NCI-H2227 (cell line): ENCODE results near the gene ADGRG6.
A peak's percentile ranks its signal among the peaks of the same experiment; 100 is the strongest.

Experiments used
- DNase-seq: peaks from one replicate; lab custom pipeline; 2025; ENCODE audit not compliant: unreplicated experiment; lab: John Stamatoyannopoulos, UW

The ADGRG6 gene

DNA sequence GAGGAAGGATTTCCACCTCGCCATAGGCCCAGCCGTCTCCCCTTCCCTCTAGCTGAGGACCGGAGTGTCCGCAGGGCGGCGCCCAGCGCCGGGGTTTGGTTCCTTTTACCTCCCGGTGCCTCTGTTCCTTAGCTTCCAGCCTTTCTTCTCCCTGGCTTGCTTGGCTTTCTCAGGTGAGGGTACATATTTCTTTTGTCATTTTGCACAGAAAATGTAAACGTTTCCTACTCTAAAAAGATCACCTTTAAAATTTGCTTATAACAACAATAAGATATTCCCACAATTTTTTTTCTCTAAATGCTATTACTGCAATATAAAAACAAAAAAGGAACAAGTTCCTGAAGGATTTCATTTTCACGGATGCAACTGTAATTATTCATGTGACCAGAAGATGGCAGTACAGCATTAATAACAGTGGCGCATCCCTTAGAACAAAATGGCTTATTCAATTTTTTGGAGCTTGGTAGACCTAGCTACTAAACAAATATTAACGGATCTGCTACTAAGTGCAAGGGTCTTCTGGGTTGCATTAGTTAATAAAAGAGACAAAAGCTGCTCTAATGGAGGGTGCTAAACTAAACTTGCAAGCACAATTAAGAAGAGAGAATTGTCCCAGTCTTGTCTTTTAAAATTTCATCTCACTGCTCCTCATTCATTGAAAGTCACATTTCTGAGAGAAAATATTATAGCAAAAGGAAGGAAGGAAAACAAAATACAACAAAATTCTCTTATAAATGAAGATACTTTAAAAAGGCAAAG lies 172.9 kb downstream of the ADGRG6 start:
- peak; percentile 54 for DNase-seq

- no peak for DNase-seq
Observed at GRCh38 chr6:142476452-142476851, 174.6 kb downstream of the ADGRG6 start.

GRCh38 chr6:142478117-142478516 lies 176.3 kb downstream of the ADGRG6 start:
- no peak for DNase-seq

DNA sequence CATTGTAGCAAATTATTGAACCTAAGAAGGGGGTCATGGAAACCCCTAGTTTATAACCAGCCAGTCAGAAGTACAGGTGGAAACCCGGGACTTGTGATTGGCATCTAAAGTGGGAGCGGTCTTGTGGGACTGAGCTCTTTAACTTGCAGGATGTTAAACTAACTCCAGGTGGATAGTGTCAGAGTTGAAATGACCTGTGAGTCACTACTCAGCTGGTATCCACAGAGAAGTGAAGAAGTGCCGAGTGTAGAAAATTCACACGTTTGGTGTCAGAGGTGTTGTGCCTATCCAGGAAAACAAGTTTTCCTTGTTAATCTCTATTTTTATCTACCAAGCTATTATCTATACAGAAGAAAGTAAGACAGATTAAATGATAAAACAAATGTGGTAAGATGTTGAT lies 179.7 kb downstream of the ADGRG6 start:
- DNase-seq: no peak

DNA sequence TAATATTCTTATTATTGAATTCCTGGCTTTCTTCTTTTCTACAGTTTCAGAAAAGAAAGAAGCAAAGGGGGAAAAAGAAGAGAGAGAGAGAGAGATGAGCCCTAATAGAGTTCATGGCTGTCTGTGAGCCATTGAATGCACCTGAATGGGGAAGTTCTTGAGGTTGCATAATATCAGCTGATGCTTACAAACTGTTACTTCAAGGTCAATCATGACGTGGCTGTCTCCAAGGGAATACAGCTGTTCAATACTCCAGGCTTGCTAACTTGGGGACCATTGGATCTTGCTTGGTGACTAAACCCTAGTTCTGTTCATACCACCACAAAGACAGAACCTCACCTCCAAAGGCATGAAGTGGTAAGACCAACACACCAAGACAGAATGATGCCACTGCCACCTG lies 180.4 kb downstream of the ADGRG6 start:
- DNase-seq: no peak

- DNase-seq: no peak
Observed at GRCh38 chr6:142482974-142483373, 181.2 kb downstream of the ADGRG6 start.

- DNase-seq: no peak
Observed at GRCh38 chr6:142485256-142485655, 183.4 kb downstream of the ADGRG6 start.

DNA sequence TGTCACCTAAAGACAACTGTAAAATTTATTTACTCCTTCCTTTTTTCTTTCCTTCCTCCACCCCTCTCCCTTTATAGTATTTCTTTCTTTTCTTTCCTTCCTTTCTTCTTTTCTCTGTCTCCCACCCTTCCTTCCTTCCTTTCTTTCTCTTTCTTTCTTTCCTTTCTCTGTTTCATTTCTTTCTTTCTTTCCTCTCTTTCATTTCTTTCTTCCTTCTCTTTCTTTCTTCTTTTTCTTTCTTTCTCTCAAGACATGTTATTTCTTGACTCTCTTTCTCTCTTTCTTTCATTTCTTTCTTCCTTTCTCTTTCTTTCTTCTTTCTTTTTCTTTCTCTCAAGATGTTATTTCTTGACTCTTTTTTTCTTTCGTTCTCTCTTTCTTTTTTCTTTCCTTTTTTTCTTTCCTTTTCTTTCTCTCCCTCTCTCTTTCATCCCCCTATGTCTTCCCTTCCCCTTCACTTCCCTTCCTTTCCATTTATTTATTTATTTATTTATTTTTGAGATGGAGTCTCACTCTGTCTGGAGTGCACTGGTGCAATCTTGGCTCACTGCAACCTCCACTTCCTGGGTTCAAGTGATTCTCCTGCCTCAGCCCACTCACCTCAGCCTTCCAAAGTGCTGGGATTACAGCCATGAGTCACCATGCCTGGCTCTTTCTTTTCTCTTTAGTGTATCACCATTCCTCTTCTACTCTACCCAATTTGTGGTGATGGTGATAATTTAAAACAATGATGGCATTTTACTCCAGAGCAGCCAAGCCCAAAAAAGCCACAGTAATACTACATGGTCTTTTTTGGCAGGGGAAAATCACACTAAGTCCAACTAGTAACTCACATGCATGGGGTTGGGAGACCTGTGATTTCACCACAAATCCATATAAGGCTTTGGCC lies 188.2 kb downstream of the ADGRG6 start:
- DNase-seq: no peak
